HG03095 (cell line): ENCODE measurements around the gene PNPT1.
"Not testable (repeated sequence)": the region's sequence is repeated elsewhere in the genome, so short reads cannot be mapped to it uniquely, and the experiment has no call there.

Experiments used
- ATAC-seq: cut with Tn5 transposase; IDR thresholded peaks from one replicate; pipeline ENCODE4 v1.9.1; 2021; ENCODE audit warnings: moderate library complexity; ENCODE audit not compliant: unreplicated experiment

The PNPT1 gene

DNA sequence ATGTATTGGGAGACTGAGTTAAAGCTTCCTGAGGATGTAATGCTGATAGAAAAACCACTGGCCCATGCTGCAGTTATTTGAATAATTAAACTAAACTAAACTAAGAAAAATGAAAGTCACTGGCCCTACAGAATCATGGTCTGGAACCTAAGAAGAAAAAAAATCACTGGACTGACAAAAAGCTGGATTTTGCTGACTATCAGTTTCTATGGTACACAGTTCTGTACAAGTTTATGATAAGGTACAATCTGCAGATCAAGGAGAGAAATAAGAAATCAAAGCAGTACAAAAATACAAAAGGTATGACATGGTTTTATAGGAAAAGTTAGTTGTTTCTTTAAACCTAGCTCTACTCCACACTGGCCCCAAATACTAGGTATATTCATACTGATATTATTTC lies 91.8 kb downstream of the PNPT1 start:
- no peak for ATAC-seq

DNA sequence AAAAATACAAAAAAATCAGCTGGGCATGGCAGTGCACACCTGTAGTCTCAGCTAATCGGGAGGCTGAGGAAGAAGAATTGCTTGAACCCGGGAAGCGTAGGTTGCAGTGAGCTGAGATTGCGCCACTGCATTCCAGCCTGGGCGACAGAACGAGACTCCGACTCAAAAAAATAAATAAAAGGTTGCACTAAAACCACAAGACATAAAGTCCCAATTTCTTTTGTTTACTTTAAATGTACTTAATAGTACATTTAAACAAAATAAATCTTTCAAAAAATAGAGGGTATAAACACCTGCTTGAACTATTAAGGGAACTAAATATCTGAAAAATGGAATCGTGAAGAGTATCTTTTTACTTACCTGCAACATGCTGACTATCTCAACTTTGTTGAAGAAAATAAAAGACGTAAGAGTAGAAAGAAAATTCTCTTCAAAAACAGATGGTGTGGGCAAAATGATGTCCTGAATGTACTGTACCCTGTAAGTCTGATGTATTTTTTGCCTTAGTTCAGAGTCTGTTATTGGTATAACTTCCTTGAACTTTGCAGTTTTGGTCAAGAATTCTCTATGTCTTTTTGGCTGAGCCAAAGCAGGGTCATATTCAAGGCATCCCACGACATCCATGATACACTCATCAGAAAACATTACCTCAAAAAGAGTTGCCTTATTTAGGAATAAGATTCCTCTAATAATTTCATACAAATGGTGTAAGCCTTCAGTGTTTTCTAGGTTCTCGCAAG lies 95.4 kb downstream of the PNPT1 start:
- no peak for ATAC-seq

DNA sequence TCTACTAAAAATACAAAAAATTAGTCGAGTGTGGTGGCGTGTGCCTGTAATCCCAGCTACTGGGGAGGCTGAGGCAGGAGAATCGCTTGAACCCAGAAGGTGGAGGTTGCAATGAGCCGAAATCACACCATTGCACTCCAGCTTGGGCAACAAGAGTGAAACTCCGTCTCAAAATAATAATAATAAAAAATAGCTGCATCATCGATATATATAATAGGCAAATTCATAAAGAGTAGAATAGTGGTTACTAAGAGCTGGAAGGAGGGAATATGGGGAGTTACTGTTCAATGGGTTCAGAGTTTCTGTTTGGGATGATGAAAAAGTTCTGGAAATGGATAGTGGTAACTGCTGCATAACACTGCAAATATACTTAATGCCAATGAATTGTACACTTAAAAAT lies 96.8 kb downstream of the PNPT1 start:
- not testable (repeated sequence) for ATAC-seq

DNA sequence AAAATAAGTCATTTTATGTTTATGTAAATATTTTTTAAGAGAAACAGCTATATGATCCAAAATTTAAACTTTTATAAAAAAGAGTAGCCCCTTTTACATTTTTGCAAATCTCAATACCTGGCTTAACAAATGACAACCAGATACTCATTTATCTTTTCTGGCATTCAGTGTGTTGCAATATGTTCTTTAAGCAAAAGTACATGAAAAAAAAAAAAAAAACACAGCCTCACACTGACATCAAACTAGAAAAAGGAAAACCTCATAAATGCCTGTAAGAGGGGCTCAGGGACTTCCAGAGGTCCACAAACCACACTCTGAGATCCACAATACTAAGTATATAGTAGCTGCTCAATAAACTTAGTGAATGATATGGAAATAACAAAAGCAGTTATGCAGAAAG lies 98.1 kb downstream of the PNPT1 start:
- ATAC-seq: no peak

DNA sequence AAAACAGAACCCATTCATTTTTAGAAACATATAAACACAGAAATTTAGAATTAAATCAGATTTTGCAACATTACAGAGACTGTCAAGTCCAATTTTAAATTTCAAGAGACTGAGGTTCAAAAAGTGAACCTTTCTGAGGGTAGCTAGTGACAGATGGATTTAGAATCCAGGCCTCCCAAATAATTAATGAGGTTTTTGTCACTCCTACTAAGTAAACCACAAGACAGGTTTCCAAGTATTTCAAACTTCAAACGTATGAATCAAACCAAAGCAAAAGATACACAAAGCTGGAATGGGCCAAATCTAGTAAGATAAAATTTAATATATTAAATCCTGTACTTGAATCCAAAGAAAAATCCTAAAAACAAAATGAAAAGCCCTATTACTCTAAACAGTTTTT lies 101.5 kb downstream of the PNPT1 start:
- ATAC-seq: no peak

DNA sequence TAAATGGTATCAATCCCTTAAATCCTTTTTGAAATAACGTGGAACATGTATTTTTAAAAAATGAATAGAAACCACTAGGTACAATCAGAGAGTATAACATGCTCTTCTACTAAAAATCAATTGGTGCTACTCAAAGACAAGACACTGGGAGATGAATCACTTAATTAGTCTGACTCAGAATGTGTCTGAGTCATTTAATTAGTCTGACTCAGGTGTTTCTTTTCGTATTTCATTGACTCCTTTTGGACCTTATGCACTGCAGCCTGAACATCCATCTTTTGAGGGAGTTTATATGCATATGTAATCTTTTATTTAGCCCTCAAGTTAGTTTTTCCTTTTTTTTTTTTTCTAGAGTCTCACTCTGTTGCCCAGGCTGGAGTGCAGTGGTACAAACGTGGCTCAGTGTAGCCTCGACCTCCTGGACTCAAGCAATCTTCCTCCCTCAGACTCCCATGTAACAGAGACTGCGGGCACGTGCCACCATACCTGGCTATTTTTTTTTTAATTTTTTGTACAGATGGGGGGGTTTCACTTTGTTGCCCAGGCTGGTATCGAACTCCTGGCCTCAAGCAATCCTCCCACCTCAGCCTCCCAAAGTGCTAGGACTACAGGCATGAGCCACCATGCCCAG lies 102.7 kb downstream of the PNPT1 start:
- no peak for ATAC-seq

DNA sequence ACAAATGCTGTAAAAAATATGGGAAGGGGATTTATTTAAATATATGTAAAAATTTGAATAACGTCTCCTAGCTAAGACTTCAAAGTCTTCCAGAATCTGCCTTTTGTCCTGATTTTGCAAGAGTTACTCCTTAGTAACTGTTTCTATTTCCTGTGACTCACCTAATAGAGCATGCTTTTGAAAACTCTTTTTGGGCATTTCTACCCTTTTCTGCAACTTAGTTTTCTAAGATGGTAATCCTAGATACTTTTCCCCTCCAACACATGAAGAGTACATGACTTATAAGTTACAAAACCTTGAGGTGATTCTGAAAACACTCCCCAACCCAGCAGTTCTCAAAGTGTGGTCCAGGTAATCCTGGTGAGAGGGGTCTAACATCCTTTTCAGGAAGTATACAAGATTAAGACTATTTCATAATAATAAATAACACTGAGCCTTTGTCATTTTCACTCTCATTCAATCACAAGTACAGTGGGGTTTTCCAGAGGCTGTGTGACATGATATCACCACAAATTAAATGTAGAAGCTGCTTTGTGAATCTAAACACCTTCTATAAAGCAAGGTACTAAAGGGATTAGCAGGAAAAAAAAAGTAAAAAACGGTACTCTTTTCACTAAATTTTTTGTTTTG lies 108.1 kb downstream of the PNPT1 start:
- ATAC-seq: no peak
